K562 (cell line): Measurements from ENCODE around the gene TMSB10.

ENCODE experiments used
- CHD1 ChIP-seq: fragments of 200-600 bp; sonication (generic); IDR thresholded peaks from one replicate; pipeline ENCODE4 v1.6.1; 2012; ENCODE audit warnings: mild to moderate bottlenecking, moderate library complexity, low read length, inconsistent platforms
- POLR2A ChIP-seq: fragments of 450-650 bp; conservative IDR thresholded peaks from 2 replicates; pipeline ENCODE4 v1.6.1; 2016
- PTRF ChIP-seq: fragments of 450-650 bp; IDR thresholded peaks from 2 replicates; pipeline ENCODE4 v1.6.1; 2016; ENCODE audit warnings: mild to moderate bottlenecking, missing genetic modification characterization, missing compliant biosample characterization
- SMAD1 ChIP-seq: fragments of 150-350 bp; IDR thresholded peaks from 2 replicates; pipeline ENCODE4 v1.6.1; 2014; ENCODE audit warnings: low read length, low read depth; ENCODE audit not compliant: partially characterized antibody
- TF ChIP-seq, protein P1 (sequence below): fragments of 150-350 bp; IDR thresholded peaks from 2 replicates; pipeline ENCODE4 v1.6.1; 2014; ENCODE audit warnings: low read depth, mild to moderate bottlenecking, low read length, borderline replicate concordance
- TF ChIP-seq, protein P2 (sequence below), 3 experiments: IDR thresholded peaks in 2 of 3; conservative IDR thresholded peaks in 1 of 3; 2 replicates each; pipeline ENCODE4 v1.5.1; 2011 to 2012; ENCODE audit warnings: low read length in 3 of 3, mild to moderate bottlenecking in 3 of 3, control low read depth in 2 of 3, improper control_type of control experiment in 1 of 3, inconsistent platforms in 1 of 3, low read depth in 1 of 3, mixed read lengths in 1 of 3, moderate library complexity in 1 of 3; ENCODE audit not compliant: insufficient read depth in 2 of 3

- TF ChIP-seq, protein P1, sequence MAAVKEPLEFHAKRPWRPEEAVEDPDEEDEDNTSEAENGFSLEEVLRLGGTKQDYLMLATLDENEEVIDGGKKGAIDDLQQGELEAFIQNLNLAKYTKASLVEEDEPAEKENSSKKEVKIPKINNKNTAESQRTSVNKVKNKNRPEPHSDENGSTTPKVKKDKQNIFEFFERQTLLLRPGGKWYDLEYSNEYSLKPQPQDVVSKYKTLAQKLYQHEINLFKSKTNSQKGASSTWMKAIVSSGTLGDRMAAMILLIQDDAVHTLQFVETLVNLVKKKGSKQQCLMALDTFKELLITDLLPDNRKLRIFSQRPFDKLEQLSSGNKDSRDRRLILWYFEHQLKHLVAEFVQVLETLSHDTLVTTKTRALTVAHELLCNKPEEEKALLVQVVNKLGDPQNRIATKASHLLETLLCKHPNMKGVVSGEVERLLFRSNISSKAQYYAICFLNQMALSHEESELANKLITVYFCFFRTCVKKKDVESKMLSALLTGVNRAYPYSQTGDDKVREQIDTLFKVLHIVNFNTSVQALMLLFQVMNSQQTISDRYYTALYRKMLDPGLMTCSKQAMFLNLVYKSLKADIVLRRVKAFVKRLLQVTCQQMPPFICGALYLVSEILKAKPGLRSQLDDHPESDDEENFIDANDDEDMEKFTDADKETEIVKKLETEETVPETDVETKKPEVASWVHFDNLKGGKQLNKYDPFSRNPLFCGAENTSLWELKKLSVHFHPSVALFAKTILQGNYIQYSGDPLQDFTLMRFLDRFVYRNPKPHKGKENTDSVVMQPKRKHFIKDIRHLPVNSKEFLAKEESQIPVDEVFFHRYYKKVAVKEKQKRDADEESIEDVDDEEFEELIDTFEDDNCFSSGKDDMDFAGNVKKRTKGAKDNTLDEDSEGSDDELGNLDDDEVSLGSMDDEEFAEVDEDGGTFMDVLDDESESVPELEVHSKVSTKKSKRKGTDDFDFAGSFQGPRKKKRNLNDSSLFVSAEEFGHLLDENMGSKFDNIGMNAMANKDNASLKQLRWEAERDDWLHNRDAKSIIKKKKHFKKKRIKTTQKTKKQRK: no peak
- TF ChIP-seq PTRF (tag): no peak
- TF ChIP-seq SMAD1: no peak
- TF ChIP-seq, protein P2, sequence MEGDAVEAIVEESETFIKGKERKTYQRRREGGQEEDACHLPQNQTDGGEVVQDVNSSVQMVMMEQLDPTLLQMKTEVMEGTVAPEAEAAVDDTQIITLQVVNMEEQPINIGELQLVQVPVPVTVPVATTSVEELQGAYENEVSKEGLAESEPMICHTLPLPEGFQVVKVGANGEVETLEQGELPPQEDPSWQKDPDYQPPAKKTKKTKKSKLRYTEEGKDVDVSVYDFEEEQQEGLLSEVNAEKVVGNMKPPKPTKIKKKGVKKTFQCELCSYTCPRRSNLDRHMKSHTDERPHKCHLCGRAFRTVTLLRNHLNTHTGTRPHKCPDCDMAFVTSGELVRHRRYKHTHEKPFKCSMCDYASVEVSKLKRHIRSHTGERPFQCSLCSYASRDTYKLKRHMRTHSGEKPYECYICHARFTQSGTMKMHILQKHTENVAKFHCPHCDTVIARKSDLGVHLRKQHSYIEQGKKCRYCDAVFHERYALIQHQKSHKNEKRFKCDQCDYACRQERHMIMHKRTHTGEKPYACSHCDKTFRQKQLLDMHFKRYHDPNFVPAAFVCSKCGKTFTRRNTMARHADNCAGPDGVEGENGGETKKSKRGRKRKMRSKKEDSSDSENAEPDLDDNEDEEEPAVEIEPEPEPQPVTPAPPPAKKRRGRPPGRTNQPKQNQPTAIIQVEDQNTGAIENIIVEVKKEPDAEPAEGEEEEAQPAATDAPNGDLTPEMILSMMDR (IDR thresholded peaks at IDR 0.05 in 2 of 3, conservative IDR thresholded peaks at IDR 0.05 in 1 of 3; ENCODE audit: insufficient read depth in 2 of 3, low read depth in 1 of 3, low read length in 3 of 3): no peak
- TF ChIP-seq CHD1: no peak
- no peak for TF ChIP-seq POLR2A
Observed at GRCh38 chr2:84902526-84902925, 2.9 kb upstream of the TMSB10 start.
